HG03108 (cell line): Measurements from ENCODE around the gene DRD3.

Experiments used
- ATAC-seq: cut with Tn5 transposase; IDR thresholded peaks from one replicate; pipeline ENCODE4 v1.9.1; 2021; ENCODE audit warnings: moderate library complexity; ENCODE audit not compliant: unreplicated experiment

Gene DRD3

GRCh38 chr3:114122027-114122709, 56.7 kb downstream of the DRD3 start:
- ATAC-seq, result no peak

GRCh38 chr3:114120211-114120610, 58.6 kb downstream of the DRD3 start:
- no peak for ATAC-seq

DNA sequence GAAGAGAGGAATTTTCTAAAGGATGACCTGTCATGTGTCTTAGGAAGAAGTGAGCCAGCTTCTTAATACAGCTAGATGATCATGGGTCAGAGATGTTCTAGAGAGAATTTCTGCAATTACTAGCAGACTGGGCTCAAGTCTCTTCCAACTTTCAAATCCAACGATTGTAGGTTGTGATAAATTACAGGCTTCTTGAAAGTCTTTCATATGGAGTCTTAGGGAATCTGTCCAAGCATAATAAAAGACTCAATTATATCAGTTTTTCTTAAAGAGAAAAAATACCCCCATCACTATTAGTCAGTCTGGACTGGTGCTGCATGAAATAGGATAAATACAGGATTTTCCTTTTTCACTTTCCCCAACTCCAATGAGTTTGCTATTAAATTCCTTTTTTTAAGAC, 59.1 kb downstream of the DRD3 start:
- no peak for ATAC-seq

- ATAC-seq, result no peak
Measured at GRCh38 chr3:114115143-114115542, 63.7 kb downstream of the DRD3 start.

GRCh38 chr3:114114719-114115118, 64.1 kb downstream of the DRD3 start:
- no peak for ATAC-seq

DNA sequence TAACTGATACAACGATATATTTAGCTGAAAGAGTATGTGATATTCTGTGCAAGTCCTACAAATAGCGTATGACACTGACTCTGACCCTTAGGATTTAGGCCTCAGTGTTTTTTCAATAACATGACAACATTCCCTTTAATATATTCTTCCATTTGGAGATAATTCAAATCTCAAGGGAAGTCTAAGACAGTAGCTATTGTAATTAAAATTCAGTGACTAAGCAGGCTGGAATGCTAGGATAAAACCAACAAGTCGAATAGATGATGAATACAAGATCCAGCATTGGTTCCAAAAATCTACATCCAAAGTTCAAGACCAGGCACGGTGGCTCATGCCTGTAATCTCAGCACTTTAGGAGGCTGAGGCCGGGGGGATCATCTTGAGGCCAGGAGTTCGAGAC, 66.2 kb downstream of the DRD3 start:
- ATAC-seq, result no peak

DNA sequence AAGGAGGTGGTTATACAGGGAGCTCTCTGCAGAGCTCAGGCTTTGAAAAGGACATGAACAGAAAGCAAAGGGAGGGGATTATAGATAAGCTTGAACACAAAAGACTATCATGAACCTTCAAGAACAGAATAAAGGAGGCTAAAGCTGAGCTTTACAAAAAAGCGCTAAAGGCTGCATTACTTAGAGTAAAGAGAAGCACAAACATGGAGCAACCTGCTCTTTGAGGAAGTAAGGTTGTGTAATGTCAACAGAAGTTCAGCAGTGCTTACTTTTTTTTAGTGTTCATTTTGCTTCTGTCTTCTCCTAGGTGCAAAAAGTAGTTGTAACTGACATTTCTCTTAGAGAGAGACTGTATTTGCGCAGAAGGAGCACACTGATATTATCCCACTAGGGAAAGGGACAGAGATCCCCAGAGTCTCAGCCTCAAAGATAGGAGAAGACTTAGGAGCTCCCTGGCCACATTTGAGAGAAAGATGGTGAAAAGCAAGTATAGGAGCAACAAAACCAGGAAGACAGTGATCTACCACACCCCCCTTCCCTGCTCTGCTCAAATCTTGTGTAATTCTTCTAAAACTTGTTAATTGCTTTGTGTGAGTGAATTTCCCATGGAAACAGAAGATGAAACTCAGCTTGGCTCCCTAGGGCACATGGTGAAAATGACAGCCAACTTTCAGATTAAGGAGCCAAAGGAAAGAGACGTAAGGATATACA, 67.6 kb downstream of the DRD3 start:
- no peak for ATAC-seq

- ATAC-seq, result no peak
Measured at GRCh38 chr3:114110439-114110838, 68.4 kb downstream of the DRD3 start.

- no peak for ATAC-seq
Measured at GRCh38 chr3:114108137-114108536, 70.7 kb downstream of the DRD3 start.

GRCh38 chr3:114104414-114104813, 74.4 kb downstream of the DRD3 start:
- ATAC-seq, result no peak

DNA sequence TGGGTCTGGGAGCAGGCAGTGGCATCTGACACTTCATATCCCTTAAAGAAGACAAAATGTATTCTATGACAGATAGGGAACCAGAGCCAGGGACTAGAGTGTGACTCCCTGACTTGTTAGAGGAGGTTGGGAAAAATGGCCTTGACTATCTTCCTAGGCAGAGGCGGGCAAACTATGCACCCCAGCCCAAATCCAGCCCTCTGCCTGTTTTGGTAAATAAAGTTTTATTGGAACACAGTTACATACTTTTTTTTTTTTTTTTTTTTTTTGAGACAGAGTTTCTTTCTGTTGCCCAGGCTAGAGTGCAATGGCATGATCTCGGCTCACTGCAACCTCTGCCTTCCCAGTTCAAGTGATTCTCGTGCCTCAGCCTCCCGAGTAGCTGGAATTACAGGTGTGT, 75.0 kb downstream of the DRD3 start:
- no peak for ATAC-seq

GRCh38 chr3:114103181-114103580, 75.7 kb downstream of the DRD3 start:
- no peak for ATAC-seq

GRCh38 chr3:114101101-114101500, 77.8 kb downstream of the DRD3 start:
- ATAC-seq, result no peak

DNA sequence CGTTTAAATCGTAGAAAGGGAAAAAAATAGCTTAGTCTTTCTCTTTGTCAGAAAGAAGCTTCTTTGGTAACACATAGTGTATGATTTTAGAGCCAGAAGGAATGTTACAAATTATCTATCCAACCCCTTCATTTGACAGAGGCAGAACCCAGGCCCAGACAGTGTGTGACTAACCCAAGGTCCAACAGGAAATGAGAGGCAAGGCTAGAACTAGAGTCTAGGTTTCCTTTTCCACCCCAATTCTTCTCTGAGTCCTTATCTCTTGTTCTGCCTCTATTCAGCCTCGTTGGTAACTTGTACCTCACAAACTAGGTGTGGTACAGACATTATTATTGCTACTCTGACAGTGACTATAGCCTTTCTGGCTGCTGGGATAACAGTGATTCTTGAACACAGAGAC, 83.1 kb downstream of the DRD3 start:
- ATAC-seq, result no peak

- ATAC-seq, result no peak
Measured at GRCh38 chr3:114093596-114093995, 85.3 kb downstream of the DRD3 start.

- ATAC-seq, result no peak
Measured at GRCh38 chr3:114093016-114093380, 85.9 kb downstream of the DRD3 start.

- no peak for ATAC-seq
Measured at GRCh38 chr3:114092151-114093015, 86.5 kb downstream of the DRD3 start.

DNA sequence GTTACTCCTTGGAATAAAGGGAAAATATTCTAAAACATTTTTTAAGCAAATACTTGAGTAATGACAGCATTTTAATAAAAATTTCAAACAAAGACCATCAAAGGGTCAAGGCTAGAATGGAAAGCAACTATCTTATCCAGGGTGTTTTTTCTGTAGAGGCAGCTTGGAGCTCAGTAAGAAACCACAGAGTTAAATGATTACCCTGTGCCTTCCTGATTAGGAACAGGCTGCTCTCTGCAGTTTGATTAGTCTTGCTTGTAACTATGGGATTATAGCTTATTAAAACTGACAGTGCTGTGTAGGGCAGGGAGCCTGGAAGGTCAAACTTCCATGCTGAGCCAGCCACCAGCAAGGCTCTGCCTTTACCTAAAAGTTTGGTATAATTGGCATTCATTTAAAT, 89.2 kb downstream of the DRD3 start:
- ATAC-seq, result no peak

GRCh38 chr3:114086356-114086755, 92.5 kb downstream of the DRD3 start:
- no peak for ATAC-seq

DNA sequence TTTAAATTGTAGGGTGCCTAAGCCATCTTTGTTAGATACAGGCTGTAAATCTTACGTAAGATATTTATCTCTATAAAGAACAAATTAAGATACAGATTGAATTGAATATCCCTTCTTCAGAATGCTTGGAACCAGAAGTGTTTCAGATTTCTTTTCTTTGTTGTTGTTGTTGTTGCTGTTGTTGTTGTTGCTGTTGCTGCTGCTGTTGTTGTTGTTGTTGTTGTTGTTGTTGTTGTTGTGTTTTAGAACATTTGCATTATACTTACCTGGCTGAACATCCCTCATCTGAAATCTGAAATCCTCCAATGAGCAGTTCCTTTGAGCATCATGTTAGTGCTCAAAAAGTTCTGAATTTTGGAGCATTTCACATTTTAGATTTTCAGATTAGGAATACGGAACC, 95.7 kb downstream of the DRD3 start:
- ATAC-seq, result no peak

GRCh38 chr3:114081037-114081436, 97.8 kb downstream of the DRD3 start:
- ATAC-seq, result no peak

- ATAC-seq, result no peak
Measured at GRCh38 chr3:114080201-114080600, 98.7 kb downstream of the DRD3 start.
